ENCODE measurements around the gene SDE2. TPM values are rescaled to one million over a fixed set of nuclear protein-coding genes. Genes with fewer than 3 reads are reported as not detected.

The SDE2 gene
- total and polyA plus RNA-seq, 2 of the 8 experiments (the other 6 are each of a cell fraction or from before 2014, with no cell fraction given) = 8.5 to 16.7 TPM

DNA sequence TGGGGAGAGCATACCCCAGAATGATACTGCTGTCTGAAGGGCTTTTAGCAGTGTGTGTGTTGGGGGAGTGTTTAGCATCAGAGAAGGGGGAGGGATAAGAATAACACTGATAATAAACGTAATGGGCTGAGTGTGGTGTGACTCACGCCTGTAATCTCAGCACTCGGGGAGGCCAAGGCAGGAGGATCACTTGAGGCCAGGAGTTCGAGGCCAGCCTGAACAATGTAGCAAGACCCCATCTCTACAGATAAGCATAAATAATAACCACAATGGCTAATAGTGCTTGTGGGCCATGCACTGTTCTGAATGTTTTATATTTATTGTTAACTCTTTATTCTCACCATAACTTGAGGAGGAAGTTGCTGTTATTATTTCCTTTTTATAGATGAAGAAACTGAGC lies 55.6 kb downstream of the SDE2 start (continued):
- TF ChIP-seq FOSL1 (IDR thresholded peaks at IDR 0.05; ENCODE audit: insufficient read depth, low read depth, low read length) = no peak
- TF ChIP-seq ZNF274 (IDR thresholded peaks at IDR 0.05; ENCODE audit: borderline replicate concordance, extremely low read depth, low read length) = no peak
- no peak for TF ChIP-seq JUND (IDR thresholded peaks at IDR 0.05; ENCODE audit: low read length)
- no peak for TF ChIP-seq KDM4A (IDR thresholded peaks at IDR 0.05; ENCODE audit: low read depth, low read length, severe bottlenecking)
- TF ChIP-seq SP4 (IDR thresholded peaks at IDR 0.05; ENCODE audit: low read length) = no peak
- TF ChIP-seq BCL11A (IDR thresholded peaks at IDR 0.05; ENCODE audit: low read depth in 2 of 2, low read length in 2 of 2) = no peak

Measured in H1 (cell line).